ENCODE measurements around the gene ABCA12. TPM values are rescaled to one million over a fixed set of nuclear protein-coding genes. Genes with fewer than 3 reads are reported as not detected.

ABCA12 gene
- total RNA-seq, 2 donors from 2014 or later = 0.02 TPM; not detected in 1

Other genes with a start within 250 kb of the ABCA12 start
- gene ATIC, start 173.4 kb upstream of the ABCA12 start, total RNA-seq = 100 to 1,000 TPM; 189 to 237 TPM